ENCODE measurements around the gene DHX40.

The DHX40 gene

DNA sequence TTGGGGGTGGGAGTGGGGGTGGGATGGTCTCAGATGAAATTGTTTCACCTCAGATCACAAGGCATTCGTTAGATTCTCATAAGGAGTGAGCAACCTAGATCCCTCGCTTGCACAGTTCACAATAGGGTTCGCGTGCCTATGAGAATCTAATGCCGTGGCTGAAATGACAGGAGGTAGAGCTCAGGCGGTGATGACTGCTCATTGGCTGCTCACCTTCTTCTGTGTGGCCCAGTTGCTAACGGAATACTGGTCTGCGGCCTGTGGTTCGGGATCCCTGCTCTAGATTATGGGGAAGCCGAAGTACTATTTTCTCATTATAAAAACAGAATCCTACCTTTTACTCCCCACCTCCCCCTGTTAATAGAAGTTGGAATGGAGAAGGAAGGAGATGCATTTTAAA lies 73.1 kb downstream of the DHX40 start:
- TF ChIP-seq, protein P1, sequence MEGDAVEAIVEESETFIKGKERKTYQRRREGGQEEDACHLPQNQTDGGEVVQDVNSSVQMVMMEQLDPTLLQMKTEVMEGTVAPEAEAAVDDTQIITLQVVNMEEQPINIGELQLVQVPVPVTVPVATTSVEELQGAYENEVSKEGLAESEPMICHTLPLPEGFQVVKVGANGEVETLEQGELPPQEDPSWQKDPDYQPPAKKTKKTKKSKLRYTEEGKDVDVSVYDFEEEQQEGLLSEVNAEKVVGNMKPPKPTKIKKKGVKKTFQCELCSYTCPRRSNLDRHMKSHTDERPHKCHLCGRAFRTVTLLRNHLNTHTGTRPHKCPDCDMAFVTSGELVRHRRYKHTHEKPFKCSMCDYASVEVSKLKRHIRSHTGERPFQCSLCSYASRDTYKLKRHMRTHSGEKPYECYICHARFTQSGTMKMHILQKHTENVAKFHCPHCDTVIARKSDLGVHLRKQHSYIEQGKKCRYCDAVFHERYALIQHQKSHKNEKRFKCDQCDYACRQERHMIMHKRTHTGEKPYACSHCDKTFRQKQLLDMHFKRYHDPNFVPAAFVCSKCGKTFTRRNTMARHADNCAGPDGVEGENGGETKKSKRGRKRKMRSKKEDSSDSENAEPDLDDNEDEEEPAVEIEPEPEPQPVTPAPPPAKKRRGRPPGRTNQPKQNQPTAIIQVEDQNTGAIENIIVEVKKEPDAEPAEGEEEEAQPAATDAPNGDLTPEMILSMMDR (conservative IDR thresholded peaks at IDR 0.05; ENCODE audit: low read length) = no peak

DNA sequence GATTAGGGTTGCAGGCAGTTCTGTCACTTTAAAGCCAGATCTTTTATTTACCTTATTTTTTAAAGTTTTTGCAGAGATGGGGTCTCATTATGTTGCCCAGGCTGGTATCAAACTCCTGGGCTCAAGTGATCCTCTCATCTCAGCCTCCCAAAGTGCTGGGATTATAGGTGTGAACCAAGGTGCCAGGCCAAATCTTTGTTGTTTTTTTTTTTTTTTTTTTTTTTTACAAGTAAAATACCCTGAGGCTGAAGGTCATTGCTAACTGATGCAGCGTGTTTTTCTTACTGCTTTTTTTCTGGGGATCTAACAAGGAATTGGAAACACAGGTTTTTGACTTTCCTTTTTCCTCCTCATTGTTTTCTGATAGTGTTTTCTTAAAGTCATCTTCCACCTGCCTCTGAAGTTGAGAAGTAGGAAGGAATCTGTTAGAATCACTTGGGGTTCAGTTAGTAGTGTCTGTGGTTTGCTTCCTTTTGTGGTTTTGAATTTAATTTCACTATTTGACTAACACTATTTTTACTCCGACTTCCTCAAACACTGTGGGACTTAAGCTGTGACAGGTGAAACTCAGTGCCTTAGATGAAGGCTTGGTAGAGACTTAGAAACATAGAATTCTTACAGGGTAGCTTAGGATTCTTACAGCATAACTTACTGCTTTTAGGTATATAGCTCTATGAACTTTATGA lies 76.5 kb downstream of the DHX40 start:
- TF ChIP-seq, protein P1 (conservative IDR thresholded peaks at IDR 0.05; ENCODE audit: low read length) = no peak
- no peak for DNase-seq (ENCODE audit: low read depth)
- H3K4me3 ChIP-seq (ENCODE audit: low read length) = no peak overlapping the region

More for the DNA sequence above, 73.1 kb downstream of the DHX40 start:
- no peak overlapping the region for H3K4me3 ChIP-seq (ENCODE audit: low read length)
- no peak for DNase-seq (ENCODE audit: low read depth)

- DNase-seq (ENCODE audit: low read depth) = no peak
- TF ChIP-seq, protein P1 (conservative IDR thresholded peaks at IDR 0.05; ENCODE audit: low read length) = no peak
- H3K4me3 ChIP-seq (ENCODE audit: low read length) = no peak overlapping the region
Observed at GRCh38 chr17:59642565-59642964, 77.2 kb downstream of the DHX40 start.

GRCh38 chr17:59643159-59644140 lies 78.0 kb downstream of the DHX40 start:
- peak; percentile 56 for DNase-seq (ENCODE audit: low read depth)
- TF ChIP-seq, protein P1 (conservative IDR thresholded peaks at IDR 0.05; ENCODE audit: low read length) = no peak
- H3K4me3 ChIP-seq (ENCODE audit: low read length) = no peak overlapping the region

DNA sequence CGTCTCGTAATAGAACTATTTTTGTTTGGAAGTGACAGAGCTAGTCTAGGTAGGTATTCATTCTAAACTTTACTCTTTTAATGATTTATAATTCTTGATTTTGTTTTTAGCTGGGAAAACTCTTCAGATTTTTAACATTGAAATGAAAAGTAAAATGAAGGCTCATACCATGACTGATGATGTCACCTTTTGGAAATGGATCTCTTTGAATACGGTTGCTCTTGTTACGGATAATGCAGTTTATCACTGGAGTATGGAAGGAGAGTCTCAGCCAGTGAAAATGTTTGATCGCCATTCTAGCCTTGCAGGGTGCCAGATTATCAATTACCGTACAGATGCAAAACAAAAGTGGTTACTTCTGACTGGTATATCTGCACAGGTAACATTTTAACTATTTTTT lies 81.9 kb downstream of the DHX40 start:
- TF ChIP-seq, protein P1 (conservative IDR thresholded peaks at IDR 0.05; ENCODE audit: low read length) = no peak
- DNase-seq (ENCODE audit: low read depth) = no peak
- no peak overlapping the region for H3K4me3 ChIP-seq (ENCODE audit: low read length)

DNA sequence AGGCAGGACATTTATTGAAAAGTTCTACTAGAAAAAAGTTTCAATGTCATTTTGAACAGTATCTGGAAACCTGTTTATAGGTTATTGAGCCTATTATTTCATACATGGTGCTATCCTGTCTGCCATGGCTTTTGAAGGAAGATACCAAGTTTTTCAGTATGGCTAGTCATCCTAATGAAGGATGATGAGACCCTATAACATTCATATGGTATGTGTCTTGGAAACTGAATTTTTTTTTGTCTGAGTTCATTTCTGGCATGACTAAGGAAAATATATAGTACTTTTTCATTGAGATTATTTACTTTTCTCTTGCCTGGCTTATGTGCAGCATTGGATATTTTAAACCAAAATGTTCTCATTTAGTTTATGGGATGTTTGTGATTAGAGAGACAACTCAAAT lies 84.5 kb downstream of the DHX40 start:
- H3K4me3 ChIP-seq (ENCODE audit: low read length) = no peak overlapping the region
- DNase-seq (ENCODE audit: low read depth) = no peak
- TF ChIP-seq, protein P1 (conservative IDR thresholded peaks at IDR 0.05; ENCODE audit: low read length) = no peak
